ENCODE data around the gene MRFAP1L1. TPM values are rescaled to one million over a fixed set of nuclear protein-coding genes. Genes with fewer than 3 reads are reported as not detected.

The MRFAP1L1 gene
- total RNA-seq, 1 experiment from 2014 or later, result 57.7 TPM

- Histone ChIP-seq H3K4me1 (ENCODE audit: insufficient read depth, low read length) (no peaks in the 10 kb centered on the region), H3K4me2 (ENCODE audit: insufficient read depth, insufficient read length, low read length) (no peak overlapping the region), H3T11ph (ENCODE audit: low read length) (no peak overlapping the region), H4K91ac (ENCODE audit: insufficient read length, low read depth, low read length) (no peak overlapping the region), H2AFZ (ENCODE audit: low read length) (no peak overlapping the region), H4K8ac (replicated peaks; ENCODE audit: insufficient read length, low read depth, low read length) (no peak overlapping the region), H3K79me2 (ENCODE audit: insufficient read depth, low read length) (no peaks in the 10 kb centered on the region), H3K23me2 (ENCODE audit: insufficient read length, low read depth, low read length, poor library complexity, severe bottlenecking) (no peaks in the 10 kb centered on the region), H4K5ac (ENCODE audit: insufficient read length, low read depth, low read length) (no peak overlapping the region), H3K79me1 (ENCODE audit: insufficient read depth, low read depth, low read length, poor library complexity, severe bottlenecking) (no peaks in the 10 kb centered on the region), H3K23ac (ENCODE audit: insufficient read length, low read depth, low read length) (no peak overlapping the region), H3K27ac (ENCODE audit: insufficient read length, low read depth, low read length) (no peak overlapping the region), H2AK5ac (ENCODE audit: insufficient read length, low read length) (no peak overlapping the region), H2BK15ac (ENCODE audit: low read depth, low read length) (no peak overlapping the region), H3K14ac (ENCODE audit: insufficient read depth, low read length) (no peak overlapping the region; the same call in 1 of the 2 replicates), H3K56ac (ENCODE audit: insufficient read length, low read depth, low read length) (no peak overlapping the region), H4K20me1 (ENCODE audit: control insufficient read depth, insufficient read depth, insufficient read length) (no peaks in the 10 kb centered on the region), H3K27me3 (ENCODE audit: insufficient read depth, low read length) (no peaks in the 10 kb centered on the region), H2BK20ac (ENCODE audit: low read depth, low read length, poor library complexity, severe bottlenecking) (no peak overlapping the region), H2BK120ac (ENCODE audit: low read depth, low read length, poor library complexity, severe bottlenecking) (no peak overlapping the region), H2BK12ac (ENCODE audit: insufficient read length, low read depth, low read length) (no peak overlapping the region), H3K18ac (ENCODE audit: insufficient read length, low read depth, low read length) (no peak overlapping the region), H2BK5ac (ENCODE audit: insufficient read length, low read length) (no peak overlapping the region), H3K9me3 (ENCODE audit: control insufficient read depth, low read depth, low read length) (no peaks in the 10 kb centered on the region), H3K9ac (ENCODE audit: extremely low read depth, insufficient read length, low read length) (no peak overlapping the region), H3K4ac (ENCODE audit: low read depth, low read length) (no peak overlapping the region)
- DNase-seq, result no peak
- Mint-ChIP-seq H3K9me3 (no peaks in the 10 kb centered on the region), H3K4me3 (no peak overlapping the region; a peak in 1 of 5 replicates), H3K27me3 (ENCODE audit: low read depth) (peaks cover 5% of the 10 kb centered on the region; the same call in 1 of the 2 replicates), H3K4me1 (peaks cover 5 to 7% of the 10 kb centered on the region in 2 experiments; a peak in 3 of 4 replicates), H3K27ac (peak overlapping the region in 1 of 3 experiments; percentile 35; a peak in 1 of 7 replicates), H3K36me3 (ENCODE audit: insufficient read depth in 1 of 3, low read depth in 3 of 3) (no peaks in the 10 kb centered on the region)
- no CpG with 5 or more reads among the region's 27 CpGs for WGBS (ENCODE audit: extremely low coverage, insufficient read length, low lambda C conversion rate)
- no peak for TF ChIP-seq CTCF (conservative IDR thresholded peaks at IDR 0.05)
These were observed 23.9 kb upstream of the MRFAP1L1 start for GRCh38 chr4:6733358-6734164.
